GM18517 (cell line): ENCODE measurements around the gene FUBP1.
A peak's percentile ranks its signal among the peaks of the same experiment; 100 is the strongest.
"Not testable (repeated sequence)": the region's sequence is repeated elsewhere in the genome, so short reads cannot be mapped to it uniquely, and the experiment has no call there.

Experiments
- ATAC-seq: cut with Tn5 transposase; IDR thresholded peaks from one replicate; pipeline ENCODE4 v1.9.1; 2021; ENCODE audit warnings: mild to moderate bottlenecking, moderate library complexity; ENCODE audit not compliant: unreplicated experiment

Gene FUBP1

GRCh38 chr1:77989744-77990143, 10.9 kb upstream of the FUBP1 start:
- ATAC-seq, result no peak

- ATAC-seq, result no peak
Observed at GRCh38 chr1:77987919-77988318, 9.0 kb upstream of the FUBP1 start.

- ATAC-seq, result no peak
Observed at GRCh38 chr1:77986810-77987209, 7.9 kb upstream of the FUBP1 start.

GRCh38 chr1:77984629-77985028, 5.8 kb upstream of the FUBP1 start:
- no peak for ATAC-seq

- ATAC-seq, result no peak
Observed at GRCh38 chr1:77983997-77984355, 5.1 kb upstream of the FUBP1 start.

- not testable (repeated sequence) for ATAC-seq
Observed at GRCh38 chr1:77983352-77983996, 4.6 kb upstream of the FUBP1 start.

- peak; percentile 73 for ATAC-seq
Observed at GRCh38 chr1:77978293-77978968, 441 bp downstream of the FUBP1 start.

- peak; percentile 1 for ATAC-seq
Observed at GRCh38 chr1:77977989-77978292, 931 bp downstream of the FUBP1 start.

GRCh38 chr1:77976433-77977076, 2.3 kb downstream of the FUBP1 start:
- no peak for ATAC-seq

- no peak for ATAC-seq
Observed at GRCh38 chr1:77975907-77976306, 3.0 kb downstream of the FUBP1 start.

GRCh38 chr1:77975386-77975785, 3.5 kb downstream of the FUBP1 start:
- ATAC-seq, result no peak

GRCh38 chr1:77972080-77972479, 6.8 kb downstream of the FUBP1 start:
- ATAC-seq, result no peak

GRCh38 chr1:77970192-77970591, 8.7 kb downstream of the FUBP1 start:
- no peak for ATAC-seq

GRCh38 chr1:77966291-77966690, 12.6 kb downstream of the FUBP1 start:
- no peak for ATAC-seq

GRCh38 chr1:77961392-77961791, 17.5 kb downstream of the FUBP1 start:
- no peak for ATAC-seq

GRCh38 chr1:77958850-77959249, 20.0 kb downstream of the FUBP1 start:
- ATAC-seq, result no peak

GRCh38 chr1:77958391-77958790, 20.5 kb downstream of the FUBP1 start:
- no peak for ATAC-seq

GRCh38 chr1:77956464-77956863, 22.4 kb downstream of the FUBP1 start:
- no peak for ATAC-seq

- ATAC-seq, result no peak
Observed at GRCh38 chr1:77955709-77956108, 23.2 kb downstream of the FUBP1 start.

- no peak for ATAC-seq
Observed at GRCh38 chr1:77954521-77954920, 24.4 kb downstream of the FUBP1 start.

- no peak for ATAC-seq
Observed at GRCh38 chr1:77953907-77954306, 25.0 kb downstream of the FUBP1 start.

- no peak for ATAC-seq
Observed at GRCh38 chr1:77951328-77951727, 27.5 kb downstream of the FUBP1 start.

- ATAC-seq, result peak; percentile 72
Observed at GRCh38 chr1:77950873-77951272, 28.0 kb downstream of the FUBP1 start.
